K562 (cell line): ENCODE data around the gene AGPAT4. TPM values are rescaled to one million over a fixed set of nuclear protein-coding genes. Genes with fewer than 3 reads are reported as not detected.

Source experiments
- ATF4 ChIP-seq: fragments of 450-650 bp; formaldehyde crosslinking; IDR thresholded peaks from 2 replicates; pipeline ENCODE4 v1.4.0; 2022; ENCODE audit warnings: mild to moderate bottlenecking, moderate library complexity
- BCOR ChIP-seq: fragments of 450-650 bp; IDR thresholded peaks from 2 replicates; pipeline ENCODE4 v1.6.1; 2016
- GATAD2B ChIP-seq: fragments of 450-650 bp; IDR thresholded peaks from 2 replicates; pipeline ENCODE4 v1.6.1; 2017; ENCODE audit warnings: mild to moderate bottlenecking, borderline replicate concordance
- HNRNPUL1 ChIP-seq: fragments of 200-400 bp; formaldehyde crosslinking; IDR thresholded peaks from 2 replicates; pipeline ENCODE4 v1.6.1; 2017; ENCODE audit warnings: low read length
- JUND ChIP-seq, 2 experiments: IDR thresholded peaks; 2 replicates in 1 of 2; 3 replicates in 1 of 2; pipeline ENCODE4 v1.6.1; 2011; ENCODE audit warnings: borderline replicate concordance in 2 of 2, low read depth in 2 of 2, low read length in 2 of 2, improper control_type of control experiment in 1 of 2, missing biosample characterization in 1 of 2, missing genetic modification characterization in 1 of 2, missing genetic modification reagents in 1 of 2
- KDM4B ChIP-seq, 2 experiments: fragments of 450-650 bp in 1 of 2; sonication (generic) in 1 of 2; IDR thresholded peaks; 2 replicates each; pipeline ENCODE4 v1.6.1; 2016 to 2017; ENCODE audit warnings: borderline replicate concordance in 2 of 2, antibody characterized with exemption in 1 of 2, low read depth in 1 of 2, mild to moderate bottlenecking in 1 of 2
- KLF6 ChIP-seq: fragments of 250-450 bp; sonication (Bioruptor Pico); IDR thresholded peaks from 2 replicates; pipeline ENCODE4 v1.4.0; 2020; ENCODE audit warnings: mild to moderate bottlenecking, moderate library complexity, borderline replicate concordance
- MAFG ChIP-seq: fragments of 450-650 bp; conservative IDR thresholded peaks from 2 replicates; pipeline ENCODE4 v1.6.1; 2016; ENCODE audit warnings: missing genetic modification characterization, missing compliant biosample characterization
- MEF2A ChIP-seq: IDR thresholded peaks from 2 replicates; pipeline ENCODE4 v1.6.1; 2011; ENCODE audit warnings: low read depth, mild to moderate bottlenecking, low read length, moderate library complexity; ENCODE audit not compliant: control insufficient read depth
- NFIC ChIP-seq: fragments of 450-650 bp; IDR thresholded peaks from 2 replicates; pipeline ENCODE4 v1.6.1; 2017; ENCODE audit warnings: mild to moderate bottlenecking, inconsistent platforms
- NFYB ChIP-seq: IDR thresholded peaks from 2 replicates; pipeline ENCODE4 v1.6.1; 2011; ENCODE audit warnings: mild to moderate bottlenecking, moderate library complexity; ENCODE audit not compliant: insufficient read length; ENCODE audit errors: extremely low read depth
- PML ChIP-seq: IDR thresholded peaks from 2 replicates; pipeline ENCODE4 v1.6.1; 2012; ENCODE audit warnings: low read length, inconsistent platforms
- POLR2A ChIP-seq: fragments of 450-650 bp; conservative IDR thresholded peaks from 2 replicates; pipeline ENCODE4 v1.6.1; 2016
- PPARD ChIP-seq: fragments of 250-450 bp; sonication (Bioruptor Pico); IDR thresholded peaks from 2 replicates; pipeline ENCODE4 v1.8.0; 2022; ENCODE audit warnings: inconsistent platforms, mild to moderate bottlenecking, moderate library complexity
- RBM22 ChIP-seq: fragments of 200-400 bp; formaldehyde crosslinking; IDR thresholded peaks from 2 replicates; pipeline ENCODE4 v1.6.1; 2018; ENCODE audit warnings: low read length, low read depth; ENCODE audit not compliant: poor library complexity, severe bottlenecking
- RFX5 ChIP-seq: IDR thresholded peaks from 2 replicates; pipeline ENCODE4 v1.6.1; 2011; ENCODE audit warnings: low read depth, mild to moderate bottlenecking, improper control_type of control experiment, low read length
- SMARCE1 ChIP-seq: fragments of 450-650 bp; IDR thresholded peaks from 2 replicates; pipeline ENCODE4 v1.7.1; 2016; ENCODE audit warnings: mild to moderate bottlenecking
- TSHZ1 ChIP-seq: fragments of 250-450 bp; sonication (Bioruptor Pico); IDR thresholded peaks from 2 replicates; pipeline ENCODE4 v1.4.0; 2020; ENCODE audit warnings: mild to moderate bottlenecking, moderate library complexity
- ZBED1 ChIP-seq: IDR thresholded peaks from 2 replicates; pipeline ENCODE4 v1.6.1; 2014
- ZBTB33 ChIP-seq: sonication (generic); formaldehyde crosslinking; IDR thresholded peaks from 2 replicates; pipeline ENCODE4 v1.8.1; 2023; ENCODE audit warnings: mild to moderate bottlenecking, missing genetic modification reagents
- ZNF143 ChIP-seq: sonication (generic); formaldehyde crosslinking; IDR thresholded peaks from 2 replicates; pipeline ENCODE4 v1.9.0; 2022; ENCODE audit warnings: mild to moderate bottlenecking, missing genetic modification reagents
- ZNF324 ChIP-seq: fragments of 250-450 bp; sonication (Bioruptor Pico); IDR thresholded peaks from 2 replicates; pipeline ENCODE4 v1.4.0; 2020; ENCODE audit warnings: mild to moderate bottlenecking
- ZNF764 ChIP-seq: fragments of 250-450 bp; sonication (Bioruptor Pico); IDR thresholded peaks from 2 replicates; pipeline ENCODE4 v1.4.0; 2020; ENCODE audit warnings: low read depth, mild to moderate bottlenecking, moderate library complexity
- polyA plus RNA-seq, 8 experiments: library from polyadenylated mRNA; depleted of rRNA in 4 of 8; stranded (reverse) in 5 of 8; unstranded in 3 of 8; fragments of >200 nt; fragmentation: Nextera tagmentation in 2 of 8; fragmentation: Illumina TruSeq in 1 of 8; extraction: Ambion mirVana in 2 of 8; extraction: Trizol in 1 of 8; gene quantifications; 2 replicates each; pipeline versions ENCODE4 v1.2.1 to v1.2.3, GENCODE V29; 2011 to 2014; ENCODE audit warnings: inconsistent platforms in 1 of 8, missing spikeins in 1 of 8
- total RNA-seq, 7 experiments: library from RNA; depleted of rRNA in 6 of 7; stranded (reverse); fragments of >200 nt in 6 of 7; fragmentation: Illumina TruSeq in 2 of 7; extraction: Trizol in 2 of 7; gene quantifications; 2 replicates each; pipeline versions ENCODE4 v1.2.1 to v1.2.3, GENCODE V29; 2011 to 2021; ENCODE audit warnings: low replicate concordance in 1 of 7

AGPAT4 gene
- total and polyA plus RNA-seq, 9 of the 15 experiments (the other 6 are each of a cell fraction or from before 2014, with no cell fraction given): 2.2 to 15.0 (median 5.7) TPM

GRCh38 chr6:161228921-161229591 is 44.8 kb downstream of the AGPAT4 start (continued):
- peak; percentile 57; the same call in 1 of the 2 replicates for TF ChIP-seq ATF4 (CRISPR knock-in tag)
- no peak for TF ChIP-seq ZNF143 (CRISPR knock-in tag)
- TF ChIP-seq SMARCE1: peak; percentile 88
- TF ChIP-seq TSHZ1 (CRISPR knock-in tag): no peak
- peak; percentile 41; the same call in 1 of the 2 replicates for TF ChIP-seq POLR2A
- TF ChIP-seq RBM22: no peak
- peak; percentile 59 for TF ChIP-seq MAFG (tag)
- 0 out of 2 replicates have a peak, but pooled peaks have one; percentile 28 for TF ChIP-seq ZBTB33 (CRISPR knock-in tag)
- TF ChIP-seq RFX5: no peak
- TF ChIP-seq JUND (IDR thresholded peaks at IDR 0.05; ENCODE audit: borderline replicate concordance, low read depth, low read length): peak; percentile 97
- TF ChIP-seq JUND (tag; IDR thresholded peaks at IDR 0.05; ENCODE audit: borderline replicate concordance, low read depth, low read length): peak; percentile 93
- no peak; the same call in 1 of the 2 replicates for TF ChIP-seq GATAD2B
- no peak; the same call in 1 of the 2 replicates for TF ChIP-seq MEF2A
- no peak for TF ChIP-seq NFYB
- TF ChIP-seq HNRNPUL1: no peak
- TF ChIP-seq ZBED1: no peak
- TF ChIP-seq ZNF324 (CRISPR knock-in tag): no peak
- TF ChIP-seq ZNF764: no peak
- TF ChIP-seq PML: no peak
- TF ChIP-seq NFIC: no peak; the same call in 1 of the 2 replicates
- TF ChIP-seq PPARD (CRISPR knock-in tag): no peak
- TF ChIP-seq KDM4B (IDR thresholded peaks at IDR 0.05; ENCODE audit: borderline replicate concordance in 2 of 2, low read depth in 1 of 2): no peak
- 0 out of 2 replicates have a peak, but pooled peaks have one; percentile 3 for TF ChIP-seq BCOR
- TF ChIP-seq KLF6 (CRISPR knock-in tag): no peak
